ENCODE measurements around the gene GLCE. TPM values are rescaled to one million over a fixed set of nuclear protein-coding genes. Genes with fewer than 3 reads are reported as not detected.

GLCE gene
- total RNA-seq, 1 donor from 2014 or later, result 23.8 TPM

- ATAC-seq, result peak; percentile 47
- intact Hi-C loops (cut with DNase I), result no loop called here
- no peaks in the 10 kb centered on the region for H3K36me3 ChIP-seq
- TF ChIP-seq CTCF (IDR thresholded peaks at IDR 0.05), result no peak
- H3K4me1 ChIP-seq, result peaks cover 13% of the 10 kb centered on the region
- no peak overlapping the region for H3K27ac ChIP-seq
- no peak overlapping the region for H3K4me3 ChIP-seq
- no peaks in the 10 kb centered on the region for H3K9me3 ChIP-seq
- DNase-seq, result peak; percentile 58
- H3K27me3 ChIP-seq, result no peaks in the 10 kb centered on the region
These were observed 153.1 kb downstream of the GLCE start for GRCh38 chr15:69313432-69314000.

GRCh38 chr15:69314131-69314530 lies 153.7 kb downstream of the GLCE start:
- no peak overlapping the region for H3K27ac ChIP-seq
- no peaks in the 10 kb centered on the region for H3K9me3 ChIP-seq
- ATAC-seq (peak; percentile 68), DNase-seq (peak; percentile 58)
- no peaks in the 10 kb centered on the region for H3K27me3 ChIP-seq
- H3K4me1 ChIP-seq, result peaks cover 13% of the 10 kb centered on the region
- intact Hi-C loops (cut with DNase I), result no loop called here
- no peaks in the 10 kb centered on the region for H3K36me3 ChIP-seq
- TF ChIP-seq CTCF (IDR thresholded peaks at IDR 0.05), result no peak
- H3K4me3 ChIP-seq, result no peak overlapping the region

- H3K4me1 ChIP-seq, result peaks cover 15% of the 10 kb centered on the region
- ATAC-seq (no peak), DNase-seq (peak; percentile 23)
- no peak overlapping the region for H3K4me3 ChIP-seq
- H3K27ac ChIP-seq, result no peak overlapping the region
- H3K36me3 ChIP-seq, result no peaks in the 10 kb centered on the region
- TF ChIP-seq CTCF (IDR thresholded peaks at IDR 0.05), result no peak
- H3K9me3 ChIP-seq, result no peaks in the 10 kb centered on the region
- H3K27me3 ChIP-seq, result no peaks in the 10 kb centered on the region
- intact Hi-C loops (cut with DNase I), result no loop called here
These were observed 154.3 kb downstream of the GLCE start for GRCh38 chr15:69314736-69315135.

GRCh38 chr15:69315402-69316110 lies 155.1 kb downstream of the GLCE start:
- Histone ChIP-seq H3K4me3 (no peak overlapping the region), H3K4me1 (peaks cover 17% of the 10 kb centered on the region), H3K9me3 (no peaks in the 10 kb centered on the region), H3K27ac (peak overlapping the region; percentile 17), H3K27me3 (no peaks in the 10 kb centered on the region), H3K36me3 (no peaks in the 10 kb centered on the region)
- ATAC-seq (no peak), DNase-seq (peak; percentile 60)
- no peak for TF ChIP-seq CTCF (IDR thresholded peaks at IDR 0.05)
- intact Hi-C loops (cut with DNase I), result no loop called here

GRCh38 chr15:69316291-69316690 lies 155.9 kb downstream of the GLCE start:
- DNase-seq (peak; percentile 25), ATAC-seq (peak; percentile 11)
- Histone ChIP-seq H3K36me3 (no peaks in the 10 kb centered on the region), H3K4me3 (no peak overlapping the region), H3K4me1 (peaks cover 20% of the 10 kb centered on the region), H3K9me3 (no peaks in the 10 kb centered on the region), H3K27me3 (no peaks in the 10 kb centered on the region), H3K27ac (peak overlapping the region; percentile 17)
- TF ChIP-seq CTCF (IDR thresholded peaks at IDR 0.05), result no peak
- intact Hi-C loops (cut with DNase I), result no loop called here
